ENCODE measurements around the gene PCDH15. TPM values are rescaled to one million over a fixed set of nuclear protein-coding genes. Genes with fewer than 3 reads are reported as not detected.

The PCDH15 gene
- polyA plus RNA-seq, 1 donor, result 1.0 TPM

- no peak for DNase-seq
Measured at GRCh38 chr10:54120806-54121205, 680.2 kb downstream of the PCDH15 start.

GRCh38 chr10:54108961-54109360 lies 692.1 kb downstream of the PCDH15 start:
- no peak for DNase-seq

GRCh38 chr10:54096892-54097291 lies 704.1 kb downstream of the PCDH15 start:
- no peak for DNase-seq

- no peak for DNase-seq
Measured at GRCh38 chr10:54094321-54094720, 706.7 kb downstream of the PCDH15 start.

GRCh38 chr10:54091237-54091636 lies 709.8 kb downstream of the PCDH15 start:
- no peak for DNase-seq

- no peak for DNase-seq
Measured at GRCh38 chr10:54081950-54082349, 719.1 kb downstream of the PCDH15 start.

GRCh38 chr10:54067361-54067760 lies 733.7 kb downstream of the PCDH15 start:
- DNase-seq, result no peak

- no peak for DNase-seq
Measured at GRCh38 chr10:54066646-54067045, 734.4 kb downstream of the PCDH15 start.

- DNase-seq, result no peak
Measured at GRCh38 chr10:54065106-54065505, 735.9 kb downstream of the PCDH15 start.

GRCh38 chr10:54064215-54064614 lies 736.8 kb downstream of the PCDH15 start:
- no peak for DNase-seq

- no peak for DNase-seq
Measured at GRCh38 chr10:54063514-54063913, 737.5 kb downstream of the PCDH15 start.

GRCh38 chr10:54060572-54060971 lies 740.5 kb downstream of the PCDH15 start:
- no peak for DNase-seq

- DNase-seq, result no peak
Measured at GRCh38 chr10:54057357-54057756, 743.7 kb downstream of the PCDH15 start.

- no peak for DNase-seq
Measured at GRCh38 chr10:54026340-54026739, 774.7 kb downstream of the PCDH15 start.

GRCh38 chr10:54011117-54011516 lies 789.9 kb downstream of the PCDH15 start:
- no peak for DNase-seq

GRCh38 chr10:54010337-54010933 lies 790.6 kb downstream of the PCDH15 start:
- no peak for DNase-seq

- no peak for DNase-seq
Measured at GRCh38 chr10:54009672-54010071, 791.4 kb downstream of the PCDH15 start.

GRCh38 chr10:54002077-54002476 lies 799.0 kb downstream of the PCDH15 start:
- no peak for DNase-seq

- no peak for DNase-seq
Measured at GRCh38 chr10:53997953-53998352, 803.1 kb downstream of the PCDH15 start.

- DNase-seq, result no peak
Measured at GRCh38 chr10:53990799-53991238, 810.2 kb downstream of the PCDH15 start.

GRCh38 chr10:53983431-53983830 lies 817.6 kb downstream of the PCDH15 start:
- no peak for DNase-seq

GRCh38 chr10:53980210-53980609 lies 820.8 kb downstream of the PCDH15 start:
- no peak for DNase-seq

GRCh38 chr10:53978301-53978700 lies 822.7 kb downstream of the PCDH15 start:
- no peak for DNase-seq

GRCh38 chr10:53977267-53977666 lies 823.8 kb downstream of the PCDH15 start:
- no peak for DNase-seq

GRCh38 chr10:53957401-53957800 lies 843.6 kb downstream of the PCDH15 start:
- no peak for DNase-seq

All from hindlimb muscle (tissue), 1 donor.